Measurements from ENCODE around the gene DUSP10. TPM values are rescaled to one million over a fixed set of nuclear protein-coding genes. Genes with fewer than 3 reads are reported as not detected.

DUSP10 gene
- total RNA-seq, 1 experiment from 2014 or later, result 2.0 TPM

- intact Hi-C loops (cut with micrococcal nuclease; ENCODE audit: unreplicated experiment), result no loop called here
- no TSS peak for BruUV-seq (replicated peaks)
- Histone ChIP-seq H3K27me3 (replicated peaks; ENCODE audit: control insufficient read depth, insufficient read depth, low read length) (no peaks in the 10 kb centered on the region), H3K4me3 (ENCODE audit: low read depth, low read length) (no peak overlapping the region), H3K36me3 (ENCODE audit: control insufficient read depth, insufficient read depth, low read length) (no peaks in the 10 kb centered on the region), H3K9me3 (no peaks in the 10 kb centered on the region), H3K4me1 (no peaks in the 10 kb centered on the region)
- no peak overlapping the region for H3K27ac Mint-ChIP-seq (ENCODE audit: unreplicated experiment)
- peaks cover 3% of the 10 kb centered on the region for H3K27me3 Mint-ChIP-seq (ENCODE audit: insufficient read depth, unreplicated experiment)
- TF ChIP-seq, protein P1, sequence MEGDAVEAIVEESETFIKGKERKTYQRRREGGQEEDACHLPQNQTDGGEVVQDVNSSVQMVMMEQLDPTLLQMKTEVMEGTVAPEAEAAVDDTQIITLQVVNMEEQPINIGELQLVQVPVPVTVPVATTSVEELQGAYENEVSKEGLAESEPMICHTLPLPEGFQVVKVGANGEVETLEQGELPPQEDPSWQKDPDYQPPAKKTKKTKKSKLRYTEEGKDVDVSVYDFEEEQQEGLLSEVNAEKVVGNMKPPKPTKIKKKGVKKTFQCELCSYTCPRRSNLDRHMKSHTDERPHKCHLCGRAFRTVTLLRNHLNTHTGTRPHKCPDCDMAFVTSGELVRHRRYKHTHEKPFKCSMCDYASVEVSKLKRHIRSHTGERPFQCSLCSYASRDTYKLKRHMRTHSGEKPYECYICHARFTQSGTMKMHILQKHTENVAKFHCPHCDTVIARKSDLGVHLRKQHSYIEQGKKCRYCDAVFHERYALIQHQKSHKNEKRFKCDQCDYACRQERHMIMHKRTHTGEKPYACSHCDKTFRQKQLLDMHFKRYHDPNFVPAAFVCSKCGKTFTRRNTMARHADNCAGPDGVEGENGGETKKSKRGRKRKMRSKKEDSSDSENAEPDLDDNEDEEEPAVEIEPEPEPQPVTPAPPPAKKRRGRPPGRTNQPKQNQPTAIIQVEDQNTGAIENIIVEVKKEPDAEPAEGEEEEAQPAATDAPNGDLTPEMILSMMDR (IDR thresholded peaks at IDR 0.05; ENCODE audit: insufficient read depth in 1 of 2, low read depth in 1 of 2, low read length in 1 of 2, severe bottlenecking in 1 of 2, unreplicated experiment in 1 of 2), result no peak
- no peak overlapping the region for H3K4me3 Mint-ChIP-seq (ENCODE audit: unreplicated experiment)
- CTCF ChIA-PET, result no interaction called here
- H3K4me1 Mint-ChIP-seq (ENCODE audit: low read depth, unreplicated experiment), result no peaks in the 10 kb centered on the region
- no peak for DNase-seq
- POLR2A ChIA-PET, result no interaction called here
- H3K36me3 Mint-ChIP-seq (ENCODE audit: insufficient read depth, unreplicated experiment), result no peaks in the 10 kb centered on the region
- no peaks in the 10 kb centered on the region for H3K9me3 Mint-ChIP-seq (ENCODE audit: unreplicated experiment)
Observed at GRCh38 chr1:221696027-221696426, 45.9 kb downstream of the DUSP10 start.

GRCh38 chr1:221695301-221695700 lies 46.6 kb downstream of the DUSP10 start:
- Mint-ChIP-seq H3K9me3 (ENCODE audit: unreplicated experiment) (no peaks in the 10 kb centered on the region), H3K4me3 (ENCODE audit: unreplicated experiment) (no peak overlapping the region), H3K4me1 (ENCODE audit: low read depth, unreplicated experiment) (no peaks in the 10 kb centered on the region), H3K27ac (ENCODE audit: unreplicated experiment) (no peak overlapping the region), H3K36me3 (ENCODE audit: insufficient read depth, unreplicated experiment) (no peaks in the 10 kb centered on the region), H3K27me3 (ENCODE audit: insufficient read depth, unreplicated experiment) (peaks cover 3% of the 10 kb centered on the region)
- intact Hi-C loops (cut with micrococcal nuclease; ENCODE audit: unreplicated experiment), result no loop called here
- H3K36me3 ChIP-seq (ENCODE audit: control insufficient read depth, insufficient read depth, low read length), result no peaks in the 10 kb centered on the region
- TF ChIP-seq, protein P1 (IDR thresholded peaks at IDR 0.05; ENCODE audit: insufficient read depth in 1 of 2, low read depth in 1 of 2, low read length in 1 of 2, severe bottlenecking in 1 of 2, unreplicated experiment in 1 of 2), result no peak
- no peaks in the 10 kb centered on the region for H3K9me3 ChIP-seq
- no TSS peak for BruUV-seq (replicated peaks)
- H3K4me1 ChIP-seq, result no peaks in the 10 kb centered on the region
- no peak for DNase-seq
- POLR2A ChIA-PET, result no interaction called here
- CTCF ChIA-PET, result no interaction called here
- H3K4me3 ChIP-seq (ENCODE audit: low read depth, low read length), result no peak overlapping the region
- no peaks in the 10 kb centered on the region for H3K27me3 ChIP-seq (replicated peaks; ENCODE audit: control insufficient read depth, insufficient read depth, low read length)

DNA sequence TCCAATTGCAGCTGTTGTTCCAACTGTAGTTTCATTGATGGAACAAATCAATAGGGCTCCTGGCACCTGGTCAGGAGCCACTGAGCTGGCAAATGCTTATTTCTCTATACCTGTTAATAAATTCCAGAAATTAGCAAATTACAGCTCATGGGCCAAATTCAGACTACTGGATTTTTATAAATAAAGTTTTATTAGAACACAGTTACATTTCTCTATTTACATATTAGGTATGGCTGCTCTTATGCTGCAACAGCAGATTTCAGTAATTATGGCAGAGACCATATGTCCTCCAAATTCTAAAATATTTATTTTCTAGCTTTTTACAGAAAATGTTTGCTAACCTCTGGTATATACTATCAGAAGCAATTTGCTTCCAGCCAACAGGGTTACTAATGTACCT lies 47.8 kb downstream of the DUSP10 start:
- Histone ChIP-seq H3K36me3 (ENCODE audit: control insufficient read depth, insufficient read depth, low read length) (no peaks in the 10 kb centered on the region), H3K4me3 (ENCODE audit: low read depth, low read length) (no peak overlapping the region), H3K27me3 (replicated peaks; ENCODE audit: control insufficient read depth, insufficient read depth, low read length) (no peaks in the 10 kb centered on the region), H3K4me1 (no peaks in the 10 kb centered on the region), H3K9me3 (no peaks in the 10 kb centered on the region)
- Mint-ChIP-seq H3K27me3 (ENCODE audit: insufficient read depth, unreplicated experiment) (no peaks in the 10 kb centered on the region), H3K4me1 (ENCODE audit: low read depth, unreplicated experiment) (no peaks in the 10 kb centered on the region), H3K27ac (ENCODE audit: unreplicated experiment) (no peak overlapping the region), H3K36me3 (ENCODE audit: insufficient read depth, unreplicated experiment) (no peaks in the 10 kb centered on the region), H3K9me3 (ENCODE audit: unreplicated experiment) (no peaks in the 10 kb centered on the region), H3K4me3 (ENCODE audit: unreplicated experiment) (no peak overlapping the region)
- POLR2A ChIA-PET, result no interaction called here
- intact Hi-C loops (cut with micrococcal nuclease; ENCODE audit: unreplicated experiment), result no loop called here
- no TSS peak for BruUV-seq (replicated peaks)
- TF ChIP-seq, protein P1 (IDR thresholded peaks at IDR 0.05; ENCODE audit: insufficient read depth in 1 of 2, low read depth in 1 of 2, low read length in 1 of 2, severe bottlenecking in 1 of 2, unreplicated experiment in 1 of 2), result no peak
- no peak for DNase-seq
- CTCF ChIA-PET, result no interaction called here

Measured in Caco-2 (cell line).